Sigmoid colon (tissue), 7 donors: ENCODE measurements around the gene AKR1C1. TPM values are rescaled to one million over a fixed set of nuclear protein-coding genes. Genes with fewer than 3 reads are reported as not detected.
"Not testable (repeated sequence)": the region's sequence is repeated elsewhere in the genome, so short reads cannot be mapped to it uniquely, and the experiment has no call there.

Experiments
- DNase-seq: peaks from one replicate; pipeline ENCODE4 v3.0.0-alpha.2; 2019
- H3K27ac ChIP-seq, 4 donors: fragments of 200-600 bp; sonication (generic); one replicate each; pipeline ENCODE4 v1.5.1; 2016 to 2019; ENCODE audit warnings: mild to moderate bottlenecking in 1 of 4
- H3K27me3 ChIP-seq, 3 donors: fragments of 200-600 bp; sonication (generic); one replicate each; pipeline ENCODE4 v1.5.1; 2019; ENCODE audit warnings: mild to moderate bottlenecking in 1 of 3
- H3K36me3 ChIP-seq, 4 donors: fragments of 200-600 bp; sonication (generic); one replicate each; pipeline ENCODE4 v1.5.1; 2016 to 2019
- H3K4me1 ChIP-seq, 4 donors: fragments of 200-600 bp; sonication (generic); one replicate each; pipeline ENCODE4 v1.5.1; 2017 to 2019
- H3K4me3 ChIP-seq, 4 donors: fragments of 200-600 bp; sonication (generic); one replicate each; pipeline ENCODE4 v1.5.1; 2017 to 2019; ENCODE audit warnings: mild to moderate bottlenecking in 2 of 4, moderate library complexity in 1 of 4
- H3K9me3 ChIP-seq, 4 donors: fragments of 200-600 bp in 3 of 4; sonication (generic) in 3 of 4; one replicate each; pipeline versions ENCODE4 v1.5.1 to v1.6.1; 2013 to 2019
- CTCF ChIP-seq, 4 experiments: fragments of 450-650 bp in 3 of 4; fragments of 200-600 bp in 1 of 4; IDR thresholded peaks; one replicate each; pipeline ENCODE4 v1.5.1; 2016 to 2019; ENCODE audit warnings: antibody characterized with exemption in 4 of 4, mild to moderate bottlenecking in 3 of 4, moderate library complexity in 2 of 4
- EP300 ChIP-seq, 4 donors: sonication (generic); formaldehyde crosslinking; IDR thresholded peaks; one replicate each; pipeline ENCODE4 v1.6.1; 2017; ENCODE audit warnings: antibody characterized with exemption in 4 of 4
- POLR2A ChIP-seq, 2 donors: fragments of 450-650 bp; IDR thresholded peaks; one replicate each; pipeline ENCODE4 v1.6.1; 2016; ENCODE audit warnings: antibody characterized with exemption in 2 of 2, mild to moderate bottlenecking in 2 of 2, moderate library complexity in 2 of 2
- POLR2AphosphoS5 ChIP-seq, 4 donors: sonication (generic); formaldehyde crosslinking; IDR thresholded peaks; one replicate each; pipeline ENCODE4 v1.6.1; 2017; ENCODE audit warnings: antibody characterized with exemption in 4 of 4
- WGBS, 2 donors: extraction: QIAGEN DNeasy Blood & Tissue Kit; methylation state at CpG; one replicate each; pipeline ENCODE4 v1.1.7; 2013; 5-methylcytosine and 5-hydroxymethylcytosine counted together
- intact Hi-C: fragments of 100-400 bp; cut with DNase I; formaldehyde crosslinking; loops from one replicate; pipeline ENCODE4 v1.15.1; 2023
- polyA plus RNA-seq, 3 donors: library from polyadenylated mRNA; stranded (reverse); fragments of 200-250 nt; gene quantifications; one replicate each; pipeline ENCODE4 v1.2.3, GENCODE V29; 2013
- total RNA-seq, 4 donors: library from RNA; depleted of rRNA; stranded (reverse); fragments of >200 nt; gene quantifications; one replicate each; pipeline ENCODE4 v1.1.0, GENCODE V29; 2016
- donor health status: healthy with polysubstance abuse.
- donor health status: Bipolar disorder and iron deficiency.
- donor health status: healthy.

The AKR1C1 gene
- total and polyA plus RNA-seq, 7 donors = 6.0 to 36.7 (median 22.5) TPM

- peaks cover 0 to 14% (median 2%) of the 10 kb centered on the region in 4 donors for H3K36me3 ChIP-seq
- H3K27ac ChIP-seq, H3K9me3 ChIP-seq, H3K4me1 ChIP-seq, DNase-seq, intact Hi-C loops, H3K4me3 ChIP-seq, H3K27me3 ChIP-seq: not testable (repeated sequence)
- 94 to 96% methylated on average over 3 of the region's 3 CpGs for WGBS, 2 donors
Measured at GRCh38 chr10:4969289-4969688, 6.1 kb downstream of the AKR1C1 start.

GRCh38 chr10:4970362-4970761, 7.1 kb downstream of the AKR1C1 start:
- H3K27ac ChIP-seq, H3K27me3 ChIP-seq, H3K9me3 ChIP-seq, H3K4me3 ChIP-seq, H3K4me1 ChIP-seq, intact Hi-C loops, DNase-seq: not testable (repeated sequence)
- H3K36me3 ChIP-seq = peaks cover 0 to 14% (median 2%) of the 10 kb centered on the region in 4 donors
- 98% methylated on average over 2 of the region's 2 CpGs for WGBS, 2 donors

GRCh38 chr10:4972369-4973142, 9.3 kb downstream of the AKR1C1 start:
- H3K27ac ChIP-seq, H3K27me3 ChIP-seq, intact Hi-C loops, H3K4me1 ChIP-seq, H3K4me3 ChIP-seq, H3K9me3 ChIP-seq, DNase-seq: not testable (repeated sequence)
- 97 to 98% methylated on average over 16 of the region's 18 CpGs for WGBS, 2 donors
- peaks cover 0 to 14% (median 2%) of the 10 kb centered on the region in 4 donors for H3K36me3 ChIP-seq

- H3K9me3 ChIP-seq, intact Hi-C loops, H3K4me3 ChIP-seq, DNase-seq, H3K4me1 ChIP-seq, H3K27ac ChIP-seq, H3K27me3 ChIP-seq: not testable (repeated sequence)
- WGBS, 2 donors = 93 to 98% methylated on average over 1 of the region's 1 CpG
- H3K36me3 ChIP-seq = peaks cover 0 to 14% (median 2%) of the 10 kb centered on the region in 4 donors
Measured at GRCh38 chr10:4973294-4973693, 10.1 kb downstream of the AKR1C1 start.

GRCh38 chr10:4974400-4974799, 11.2 kb downstream of the AKR1C1 start:
- H3K27ac ChIP-seq, DNase-seq, H3K9me3 ChIP-seq, H3K27me3 ChIP-seq, intact Hi-C loops, H3K4me3 ChIP-seq, H3K36me3 ChIP-seq, H3K4me1 ChIP-seq: not testable (repeated sequence)

GRCh38 chr10:4977025-4977424, 13.8 kb downstream of the AKR1C1 start:
- no peaks in the 10 kb centered on the region for H3K36me3 ChIP-seq
- H3K4me1 ChIP-seq = peaks cover 0 to 8% (median 3%) of the 10 kb centered on the region in 4 donors
- H3K27me3 ChIP-seq = no peaks in the 10 kb centered on the region
- no peak overlapping the region for H3K4me3 ChIP-seq
- TF ChIP-seq POLR2AphosphoS5 (IDR thresholded peaks at IDR 0.05) (no peak), CTCF (IDR thresholded peaks at IDR 0.05) (no peak), POLR2A (IDR thresholded peaks at IDR 0.05) (no peak), EP300 (IDR thresholded peaks at IDR 0.05) (no peak)
- DNase-seq = no peak
- H3K27ac ChIP-seq = no peak overlapping the region
- H3K9me3 ChIP-seq = no peaks in the 10 kb centered on the region
- intact Hi-C loops = no loop called here

GRCh38 chr10:4978870-4979269, 15.7 kb downstream of the AKR1C1 start:
- Histone ChIP-seq H3K9me3 (no peaks in the 10 kb centered on the region), H3K27me3 (no peaks in the 10 kb centered on the region), H3K27ac (no peak overlapping the region), H3K4me1 (peaks cover 0 to 12% (median 5%) of the 10 kb centered on the region in 4 donors), H3K36me3 (no peaks in the 10 kb centered on the region), H3K4me3 (no peak overlapping the region)
- no peak for TF ChIP-seq POLR2A (IDR thresholded peaks at IDR 0.05)
- TF ChIP-seq EP300 (IDR thresholded peaks at IDR 0.05) = no peak
- no peak for TF ChIP-seq CTCF (IDR thresholded peaks at IDR 0.05)
- TF ChIP-seq POLR2AphosphoS5 (IDR thresholded peaks at IDR 0.05) = no peak
- no peak for DNase-seq
- 92 to 95% methylated on average over 4 of the region's 4 CpGs for WGBS, 2 donors
- intact Hi-C loops = no loop called here
